Ishikawa (cell line): Measurements from ENCODE around the gene JAKMIP3.

Experiments
- EGR1 ChIP-seq: IDR thresholded peaks from 2 replicates; pipeline ENCODE4 v1.6.1; 2012
- RAD21 ChIP-seq: IDR thresholded peaks from 2 replicates; pipeline ENCODE4 v1.6.1; 2012; ENCODE audit warnings: low read depth
- TCF12 ChIP-seq: IDR thresholded peaks from 2 replicates; pipeline ENCODE4 v1.6.1; 2012; ENCODE audit warnings: low read depth
- TEAD4 ChIP-seq: IDR thresholded peaks from 2 replicates; pipeline ENCODE4 v1.6.1; 2012
- TF ChIP-seq, protein P1 (sequence below): IDR thresholded peaks from 2 replicates; pipeline ENCODE4 v1.6.1; 2012

GRCh38 chr10:132101529-132101928, 35.8 kb downstream of the JAKMIP3 start:
- peak; percentile 45; the same call in 1 of the 2 replicates for TF ChIP-seq RAD21
- no peak for TF ChIP-seq EGR1
- TF ChIP-seq, protein P1, sequence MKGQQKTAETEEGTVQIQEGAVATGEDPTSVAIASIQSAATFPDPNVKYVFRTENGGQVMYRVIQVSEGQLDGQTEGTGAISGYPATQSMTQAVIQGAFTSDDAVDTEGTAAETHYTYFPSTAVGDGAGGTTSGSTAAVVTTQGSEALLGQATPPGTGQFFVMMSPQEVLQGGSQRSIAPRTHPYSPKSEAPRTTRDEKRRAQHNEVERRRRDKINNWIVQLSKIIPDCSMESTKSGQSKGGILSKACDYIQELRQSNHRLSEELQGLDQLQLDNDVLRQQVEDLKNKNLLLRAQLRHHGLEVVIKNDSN, result no peak
- TF ChIP-seq TEAD4, result no peak
- no peak for TF ChIP-seq TCF12
